IMR-90 (cell line): Measurements from ENCODE around the gene PPARG. TPM values are rescaled to one million over a fixed set of nuclear protein-coding genes. Genes with fewer than 3 reads are reported as not detected.

Source experiments
- ATAC-seq: fragments of 200-7000 bp; cut with Tn5 transposase; 2 replicates; pipeline ENCODE4 v1.9.1; 2020; ENCODE audit warnings: low read depth, mild to moderate bottlenecking, moderate library complexity
- BruUV-seq: library from RNA; stranded (reverse); fragments of 400-500 nt; replicated peaks from 2 replicates; lab custom pipeline; 2021; lab: Mats Ljungman, UMichigan
- CTCF ChIA-PET: fragments of 300-600 bp; formaldehyde crosslinking; extraction: SDS; loops from one replicate; lab custom pipeline; 2021; ENCODE audit warnings: antibody characterized with exemption; lab: Yijun Ruan, JAX
- POLR2A ChIA-PET: fragments of 300-600 bp; sonication (Branson Sonifier 250); formaldehyde crosslinking; loops from one replicate; lab custom pipeline; 2022; ENCODE audit warnings: antibody characterized with exemption; ENCODE audit not compliant: unreplicated experiment; lab: Charles Lee
- DNase-seq: peaks from one replicate; pipeline ENCODE4 v3.0.0; 2013
- H2AFZ ChIP-seq: replicated peaks from 2 replicates; pipeline ENCODE3; 2013; ENCODE audit warnings: low read length, mild to moderate bottlenecking; ENCODE audit not compliant: poor library complexity
- H2AK5ac ChIP-seq: 2 replicates; pipeline ENCODE4 v1.6.1; 2013; ENCODE audit warnings: low read depth, low read length, inconsistent platforms
- H2AK9ac ChIP-seq: replicated peaks from 2 replicates; pipeline ENCODE3; 2013; ENCODE audit warnings: mild to moderate bottlenecking, low read depth, low read length, moderate library complexity; ENCODE audit not compliant: poor library complexity
- H2BK120ac ChIP-seq: 2 replicates; pipeline ENCODE4 v1.6.1; 2013; ENCODE audit warnings: low read depth, low read length, inconsistent platforms
- H2BK15ac ChIP-seq: 3 replicates; pipeline ENCODE4 v1.6.1; 2013; ENCODE audit warnings: low read depth, low read length, inconsistent platforms
- H2BK20ac ChIP-seq: 2 replicates; pipeline ENCODE4 v1.6.1; 2013; ENCODE audit warnings: low read depth, mild to moderate bottlenecking, inconsistent platforms, low read length, moderate library complexity
- H2BK5ac ChIP-seq: 2 replicates; pipeline ENCODE4 v1.6.1; 2013; ENCODE audit warnings: mild to moderate bottlenecking, low read depth, low read length, inconsistent platforms; ENCODE audit not compliant: poor library complexity, severe bottlenecking
- H3K14ac ChIP-seq: replicated peaks from 2 replicates; pipeline ENCODE4 v1.6.1; 2013; ENCODE audit warnings: low read depth, low read length, inconsistent platforms
- H3K18ac ChIP-seq: 2 replicates; pipeline ENCODE4 v1.6.1; 2013; ENCODE audit warnings: low read depth, low read length, control low read depth
- H3K23ac ChIP-seq: 2 replicates; pipeline ENCODE4 v1.6.1; 2013; ENCODE audit warnings: low read depth, low read length, inconsistent platforms
- H3K27ac ChIP-seq: 2 replicates; pipeline ENCODE4 v1.5.1; 2013; ENCODE audit warnings: mild to moderate bottlenecking, control low read depth, low read length; ENCODE audit not compliant: insufficient read depth
- H3K27me3 ChIP-seq: 2 replicates; pipeline ENCODE4 v1.6.1; 2013; ENCODE audit warnings: low read length; ENCODE audit not compliant: control insufficient read depth, insufficient read depth
- H3K36me3 ChIP-seq: 2 replicates; pipeline ENCODE4 v1.6.1; 2013; ENCODE audit warnings: low read length, mixed read lengths; ENCODE audit not compliant: control insufficient read depth, insufficient read depth
- H3K4ac ChIP-seq: 2 replicates; pipeline ENCODE4 v1.6.1; 2013; ENCODE audit warnings: low read depth, low read length, inconsistent platforms
- H3K4me1 ChIP-seq: 2 replicates; pipeline ENCODE4 v1.6.1; 2013; ENCODE audit warnings: low read length, mixed read lengths; ENCODE audit not compliant: control insufficient read depth, insufficient read depth
- H3K4me2 ChIP-seq: 2 replicates; pipeline ENCODE4 v1.6.1; 2013; ENCODE audit warnings: low read depth, mild to moderate bottlenecking, control low read depth, low read length, moderate library complexity
- H3K4me3 ChIP-seq: 2 replicates; pipeline ENCODE4 v1.5.1; 2013; ENCODE audit warnings: low read depth, mild to moderate bottlenecking, control low read depth, low read length, moderate library complexity; ENCODE audit not compliant: insufficient read depth
- H3K56ac ChIP-seq: 2 replicates; pipeline ENCODE4 v1.6.1; 2013; ENCODE audit warnings: low read length, inconsistent platforms; ENCODE audit not compliant: insufficient read depth; ENCODE audit errors: extremely low read depth
- H3K79me1 ChIP-seq, 2 experiments: 2 replicates each; pipeline ENCODE4 v1.6.1; 2013; ENCODE audit warnings: low read length in 2 of 2, inconsistent platforms in 1 of 2, low read depth in 1 of 2
- H3K9ac ChIP-seq: 2 replicates; pipeline ENCODE4 v1.6.1; 2013; ENCODE audit warnings: low read depth, low read length, control low read depth
- H3K9me1 ChIP-seq: 2 replicates; pipeline ENCODE4 v1.6.1; 2013; ENCODE audit warnings: low read length, inconsistent platforms; ENCODE audit not compliant: insufficient read depth
- H3K9me3 ChIP-seq: 2 replicates; pipeline ENCODE4 v1.6.1; 2013; ENCODE audit warnings: low read length; ENCODE audit not compliant: control insufficient read depth, insufficient read depth
- H4K20me1 ChIP-seq: 2 replicates; pipeline ENCODE4 v1.6.1; 2013; ENCODE audit warnings: low read length, inconsistent platforms; ENCODE audit not compliant: insufficient read depth
- H4K5ac ChIP-seq: 2 replicates; pipeline ENCODE4 v1.6.1; 2013; ENCODE audit warnings: mild to moderate bottlenecking, low read depth, low read length, control low read depth
- H4K8ac ChIP-seq, 2 experiments: 2 replicates each; pipeline ENCODE4 v1.6.1; 2013; ENCODE audit warnings: low read depth in 2 of 2, low read length in 2 of 2, control low read depth in 1 of 2, inconsistent platforms in 1 of 2
- H4K91ac ChIP-seq: 2 replicates; pipeline ENCODE4 v1.6.1; 2013; ENCODE audit warnings: low read depth, low read length, inconsistent platforms; ENCODE audit not compliant: insufficient read depth
- CHD1 ChIP-seq: IDR thresholded peaks from 2 replicates; pipeline ENCODE4 v1.6.1; 2012; ENCODE audit warnings: low read depth, low read length, improper control_type of control experiment
- CTCF ChIP-seq: conservative IDR thresholded peaks from 2 replicates; pipeline ENCODE4 v1.5.1; 2012; ENCODE audit warnings: mild to moderate bottlenecking, low read depth, low read length, improper control_type of control experiment
- FOS ChIP-seq: fragments of 150-350 bp; IDR thresholded peaks from 2 replicates; pipeline ENCODE4 v1.6.1; 2016; ENCODE audit warnings: low read depth, low read length
- MAFK ChIP-seq: IDR thresholded peaks from 2 replicates; pipeline ENCODE4 v1.6.1; 2012; ENCODE audit warnings: low read depth, low read length, improper control_type of control experiment
- MAZ ChIP-seq: IDR thresholded peaks from 2 replicates; pipeline ENCODE4 v1.6.1; 2012; ENCODE audit warnings: low read depth, mild to moderate bottlenecking, low read length, improper control_type of control experiment, moderate library complexity, borderline replicate concordance
- MXI1 ChIP-seq: IDR thresholded peaks from 2 replicates; pipeline ENCODE4 v1.6.1; 2012; ENCODE audit warnings: low read depth, mild to moderate bottlenecking, low read length, moderate library complexity, borderline replicate concordance
- POLR2A ChIP-seq: IDR thresholded peaks from 2 replicates; pipeline ENCODE4 v1.6.1; 2012; ENCODE audit warnings: mild to moderate bottlenecking, low read depth, low read length
- RAD21 ChIP-seq: IDR thresholded peaks from 2 replicates; pipeline ENCODE4 v1.6.1; 2012; ENCODE audit warnings: low read length, improper control_type of control experiment
- RCOR1 ChIP-seq: IDR thresholded peaks from 2 replicates; pipeline ENCODE4 v1.6.1; 2012; ENCODE audit warnings: mild to moderate bottlenecking, low read length, improper control_type of control experiment; ENCODE audit not compliant: insufficient replicate concordance
- SMC3 ChIP-seq: fragments of 150-350 bp; IDR thresholded peaks from 2 replicates; pipeline ENCODE4 v1.6.1; 2016; ENCODE audit warnings: low read depth, mild to moderate bottlenecking, antibody characterized with exemption, low read length, moderate library complexity
- USF2 ChIP-seq: fragments of 150-350 bp; IDR thresholded peaks from 2 replicates; pipeline ENCODE4 v1.6.1; 2017; ENCODE audit warnings: mild to moderate bottlenecking, antibody characterized with exemption, low read length, low read depth
- WGBS, 2 experiments: methylation state at CpG; one replicate each; pipeline versions ENCODE4 v1.1.5 to v1.1.7; 2013; ENCODE audit warnings: missing lambda C conversion rate in 2 of 2; ENCODE audit not compliant: insufficient read length in 1 of 2; ENCODE audit errors: extremely low coverage in 2 of 2; 5-methylcytosine and 5-hydroxymethylcytosine counted together
- dilution Hi-C: fragments of 300-500 bp; cut with HindIII; formaldehyde crosslinking; loops from one replicate; pipeline ENCODE4 v1.14.3; 2018; ENCODE audit warnings: low sequenced_read_pairs; ENCODE audit not compliant: unreplicated experiment
- in situ Hi-C: fragments of 300-500 bp; cut with MboI; formaldehyde crosslinking; loops from 3 replicates; pipeline ENCODE4 v1.14.3; 2019; ENCODE audit warnings: low sequenced_read_pairs, inconsistent platforms, mixed read lengths
- intact Hi-C: fragments of 100-400 bp; cut with micrococcal nuclease; formaldehyde crosslinking; loops from 2 replicates; pipeline ENCODE4 v1.10.0; 2022
- polyA plus RNA-seq, 3 experiments: library from polyadenylated mRNA; depleted of rRNA; stranded (reverse); fragments of >200 nt; gene quantifications; 2 replicates each; pipeline ENCODE4 v1.2.3, GENCODE V29; 2012; ENCODE audit warnings: low replicate concordance in 1 of 3
- total RNA-seq: library from RNA; depleted of rRNA; stranded (reverse); fragments of >200 nt; gene quantifications from 2 replicates; pipeline ENCODE4 v1.2.3, GENCODE V29; 2012

The PPARG gene
- total and polyA plus RNA-seq, 2 of the 4 experiments (the other 2 are of a cell fraction): 11.2 to 23.8 TPM

GRCh38 chr3:12476238-12476897 lies 187.5 kb downstream of the PPARG start (continued):
- TF ChIP-seq CTCF (no peak), MAZ (no peak)

DNA sequence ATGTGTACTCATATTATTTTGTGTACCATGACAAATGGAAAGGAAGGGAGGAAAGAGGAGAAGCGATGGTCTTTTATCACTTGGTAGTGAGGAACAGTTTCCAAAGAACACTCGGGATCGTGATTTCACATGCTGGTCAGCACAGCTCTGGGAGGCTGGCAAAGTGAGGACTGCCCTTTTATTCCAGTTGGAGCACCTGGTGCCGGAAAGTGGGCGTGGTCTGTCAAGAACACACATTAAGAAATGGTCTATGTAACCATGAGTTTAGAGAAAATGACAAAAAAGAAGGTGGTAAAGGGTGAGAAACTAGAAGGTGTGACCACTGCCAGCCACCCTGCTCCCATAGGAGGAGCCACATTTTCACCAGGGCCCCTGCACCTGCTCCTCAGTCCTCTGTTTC lies 188.4 kb downstream of the PPARG start:
- Histone ChIP-seq H3K18ac (no peak overlapping the region), H2AK5ac (peak overlapping the region; percentile 36), H2BK5ac (no peak overlapping the region), H3K36me3 (no peaks in the 10 kb centered on the region), H3K4me2 (no peak overlapping the region), H4K8ac (peak overlapping the region in 1 of 2 experiments; percentile 35; a peak in 2 of 4 replicates), H2BK120ac (peak overlapping the region; percentile 93), H3K14ac (peak overlapping the region; percentile 75; the same call in 1 of the 2 replicates), H3K9ac (no peak overlapping the region), H3K27ac (no peak overlapping the region), H2BK15ac (peak overlapping the region; percentile 17; the same call in 1 of the 3 replicates), H3K4me3 (no peak overlapping the region), H3K79me1 (no peaks in the 10 kb centered on the region), H3K27me3 (no peaks in the 10 kb centered on the region), H4K5ac (no peak overlapping the region; the same call in 1 of the 2 replicates), H3K56ac (no peak overlapping the region; the same call in 1 of the 2 replicates), H4K20me1 (no peaks in the 10 kb centered on the region), H3K9me3 (no peaks in the 10 kb centered on the region), H4K91ac (peak overlapping the region; percentile 83; the same call in 1 of the 2 replicates), H3K4me1 (peaks cover 8% of the 10 kb centered on the region), H2AK9ac (peak overlapping the region; percentile 33), H3K9me1 (peaks cover 8% of the 10 kb centered on the region; the same call in 1 of the 2 replicates), H2BK20ac (peak overlapping the region; percentile 90), H2AFZ (peak overlapping the region; percentile 41), H3K4ac (peak overlapping the region; percentile 65), H3K23ac (no peak overlapping the region)
- 92% methylated on average over 5 of the region's 5 CpGs; no CpG with 5 or more reads in 1 of the 2 experiments for WGBS, 2 experiments
- no peak for DNase-seq
- ChIA-PET POLR2A (no interaction called here), CTCF (interaction anchor here (1.2 kb wide), 1 partner anchor 342 kb away, joined by 5 read pairs; no protein-coding TSS in a partner anchor)
- in situ Hi-C loops: loop anchor here (5.0 to 10.0 kb wide), 2 partner anchors 302 to 340 kb away; no protein-coding TSS in a partner anchor
- no peak for ATAC-seq
- dilution Hi-C loops: no loop called here
- intact Hi-C loops: loop anchor here (5.0 kb wide), 1 partner anchor 285 kb away; no protein-coding TSS in a partner anchor
- BruUV-seq: no TSS peak
- TF ChIP-seq USF2 (no peak), POLR2A (no peak), RAD21 (no peak), SMC3 (no peak), FOS (no peak), RCOR1 (no peak), CTCF (no peak), CHD1 (no peak), MAFK (no peak), MXI1 (no peak)
